HG03354 (cell line): ENCODE data around the gene BTBD10.

Experiments
- ATAC-seq: cut with Tn5 transposase; IDR thresholded peaks from one replicate; pipeline ENCODE4 v1.9.1; 2021; ENCODE audit warnings: mild to moderate bottlenecking; ENCODE audit not compliant: unreplicated experiment, poor library complexity, severe bottlenecking

BTBD10 gene

GRCh38 chr11:13344818-13345217 lies 118.2 kb downstream of the BTBD10 start:
- ATAC-seq, result no peak

GRCh38 chr11:13343931-13344717 lies 118.9 kb downstream of the BTBD10 start:
- peak; percentile 65 for ATAC-seq

GRCh38 chr11:13343067-13343466 lies 120.0 kb downstream of the BTBD10 start:
- peak; percentile 55 for ATAC-seq

- ATAC-seq, result no peak
These were observed 122.0 kb downstream of the BTBD10 start for GRCh38 chr11:13341026-13341425.

GRCh38 chr11:13339195-13340153 lies 123.5 kb downstream of the BTBD10 start:
- ATAC-seq, result peak; percentile 33

- ATAC-seq, result no peak
These were observed 124.5 kb downstream of the BTBD10 start for GRCh38 chr11:13338427-13339069.

GRCh38 chr11:13338019-13338426 lies 125.0 kb downstream of the BTBD10 start:
- no peak for ATAC-seq
